ENCODE data around the gene CMC2. TPM values are rescaled to one million over a fixed set of nuclear protein-coding genes. Genes with fewer than 3 reads are reported as not detected.

CMC2 gene
- total RNA-seq, 1 donor = 30.7 TPM

DNA sequence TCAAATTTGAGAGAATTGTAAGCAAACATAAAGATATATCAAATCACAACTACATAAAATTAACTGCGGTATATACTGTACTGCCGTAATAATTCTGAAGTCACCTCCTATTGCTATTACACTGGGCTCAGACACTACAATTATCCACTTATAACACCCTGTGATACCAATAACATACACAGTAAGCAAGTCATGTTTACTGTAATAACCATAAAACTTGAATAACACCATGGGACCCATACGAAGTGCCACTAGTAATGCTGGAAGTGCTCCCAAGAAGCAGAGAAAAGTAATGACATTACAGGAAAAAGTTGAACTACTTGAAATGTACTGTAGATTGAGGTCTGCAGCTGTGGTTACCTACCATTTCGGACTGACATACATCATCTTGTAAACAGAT is 24.0 kb downstream of the CMC2 start:
- DNase-seq (ENCODE audit: low read depth) = no peak
- H3K4me3 ChIP-seq (ENCODE audit: low read depth, low read length) = no peak overlapping the region
- TF ChIP-seq, protein P1, sequence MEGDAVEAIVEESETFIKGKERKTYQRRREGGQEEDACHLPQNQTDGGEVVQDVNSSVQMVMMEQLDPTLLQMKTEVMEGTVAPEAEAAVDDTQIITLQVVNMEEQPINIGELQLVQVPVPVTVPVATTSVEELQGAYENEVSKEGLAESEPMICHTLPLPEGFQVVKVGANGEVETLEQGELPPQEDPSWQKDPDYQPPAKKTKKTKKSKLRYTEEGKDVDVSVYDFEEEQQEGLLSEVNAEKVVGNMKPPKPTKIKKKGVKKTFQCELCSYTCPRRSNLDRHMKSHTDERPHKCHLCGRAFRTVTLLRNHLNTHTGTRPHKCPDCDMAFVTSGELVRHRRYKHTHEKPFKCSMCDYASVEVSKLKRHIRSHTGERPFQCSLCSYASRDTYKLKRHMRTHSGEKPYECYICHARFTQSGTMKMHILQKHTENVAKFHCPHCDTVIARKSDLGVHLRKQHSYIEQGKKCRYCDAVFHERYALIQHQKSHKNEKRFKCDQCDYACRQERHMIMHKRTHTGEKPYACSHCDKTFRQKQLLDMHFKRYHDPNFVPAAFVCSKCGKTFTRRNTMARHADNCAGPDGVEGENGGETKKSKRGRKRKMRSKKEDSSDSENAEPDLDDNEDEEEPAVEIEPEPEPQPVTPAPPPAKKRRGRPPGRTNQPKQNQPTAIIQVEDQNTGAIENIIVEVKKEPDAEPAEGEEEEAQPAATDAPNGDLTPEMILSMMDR (IDR thresholded peaks at IDR 0.05; ENCODE audit: insufficient read depth, low read depth, low read length) = no peak

DNA sequence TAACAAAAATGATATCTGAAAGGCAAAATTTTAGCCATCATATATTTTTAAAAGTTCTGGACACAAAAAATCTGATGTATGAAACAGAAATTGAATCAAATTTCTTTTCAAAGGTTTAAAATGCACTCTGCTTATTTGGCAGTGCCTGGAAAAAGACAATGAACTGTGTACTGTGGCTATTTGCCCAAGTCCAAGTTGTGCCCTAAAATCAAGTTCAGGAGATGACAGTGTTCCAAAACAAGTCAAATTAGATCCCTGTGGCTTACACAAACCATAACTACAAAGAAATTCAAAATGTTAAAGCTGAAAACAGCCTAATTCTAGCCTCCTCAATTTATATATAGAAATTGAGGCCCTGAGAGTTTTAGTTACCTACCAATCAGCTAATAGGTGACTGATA is 25.6 kb downstream of the CMC2 start:
- DNase-seq (ENCODE audit: low read depth) = no peak
- TF ChIP-seq, protein P1 (IDR thresholded peaks at IDR 0.05; ENCODE audit: insufficient read depth, low read depth, low read length) = no peak
- no peak overlapping the region for H3K4me3 ChIP-seq (ENCODE audit: low read depth, low read length)

DNA sequence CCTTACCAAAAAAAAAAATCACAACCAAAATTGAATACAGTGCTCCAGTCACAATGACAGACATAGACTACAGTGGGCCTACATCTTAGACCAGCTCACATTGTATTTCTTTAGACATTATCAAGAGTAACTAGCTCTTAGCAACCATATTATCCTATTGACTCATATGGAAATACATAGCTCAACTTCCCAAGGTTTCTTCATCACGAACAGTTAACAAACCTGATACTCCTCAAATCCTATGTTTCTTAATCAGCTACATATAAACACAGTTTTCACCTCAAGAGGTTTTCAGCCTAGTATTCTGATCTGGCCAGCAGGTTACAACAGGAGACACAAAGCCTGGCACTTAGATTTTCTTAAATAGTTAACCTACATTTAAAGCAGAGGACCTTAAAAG is 29.7 kb downstream of the CMC2 start:
- TF ChIP-seq, protein P1 (IDR thresholded peaks at IDR 0.05; ENCODE audit: insufficient read depth, low read depth, low read length) = no peak
- DNase-seq (ENCODE audit: low read depth) = no peak
- no peak overlapping the region for H3K4me3 ChIP-seq (ENCODE audit: low read depth, low read length)

DNA sequence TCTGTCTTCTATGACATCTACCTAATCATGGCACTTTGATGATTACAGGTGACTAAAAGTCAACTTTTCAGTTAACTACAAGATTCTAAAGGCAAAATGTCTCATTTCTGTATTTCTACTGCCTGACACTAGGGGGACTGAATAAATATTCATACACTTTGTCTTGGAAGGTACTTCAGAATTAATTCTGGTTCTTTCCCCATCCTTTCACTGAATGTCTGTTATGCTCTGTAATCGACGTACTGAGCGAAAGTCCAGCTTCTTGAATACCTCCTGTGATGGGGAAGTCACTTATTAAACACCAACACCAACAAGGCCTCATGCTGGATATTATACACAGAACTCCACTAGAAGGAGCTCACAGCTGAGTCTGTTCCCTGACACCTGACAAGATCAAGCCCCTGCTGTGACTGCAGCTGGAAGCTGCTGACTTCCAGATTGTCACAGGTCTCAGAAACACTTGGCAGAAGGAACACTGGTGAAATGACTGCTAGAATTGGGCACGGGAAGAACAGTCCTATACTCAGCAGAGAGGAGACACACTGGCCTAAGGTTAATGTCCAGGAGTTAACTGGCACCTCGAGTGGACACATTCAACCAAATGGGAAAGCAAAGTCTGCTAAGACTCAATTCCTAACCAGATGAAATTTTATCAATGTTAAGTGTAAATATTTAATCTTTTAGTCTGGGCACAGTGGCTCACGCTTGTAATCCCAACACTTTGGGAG is 31.9 kb downstream of the CMC2 start:
- DNase-seq (ENCODE audit: low read depth) = no peak
- TF ChIP-seq, protein P1 (IDR thresholded peaks at IDR 0.05; ENCODE audit: insufficient read depth, low read depth, low read length) = peak; percentile 63
- H3K4me3 ChIP-seq (ENCODE audit: low read depth, low read length) = no peak overlapping the region

DNA sequence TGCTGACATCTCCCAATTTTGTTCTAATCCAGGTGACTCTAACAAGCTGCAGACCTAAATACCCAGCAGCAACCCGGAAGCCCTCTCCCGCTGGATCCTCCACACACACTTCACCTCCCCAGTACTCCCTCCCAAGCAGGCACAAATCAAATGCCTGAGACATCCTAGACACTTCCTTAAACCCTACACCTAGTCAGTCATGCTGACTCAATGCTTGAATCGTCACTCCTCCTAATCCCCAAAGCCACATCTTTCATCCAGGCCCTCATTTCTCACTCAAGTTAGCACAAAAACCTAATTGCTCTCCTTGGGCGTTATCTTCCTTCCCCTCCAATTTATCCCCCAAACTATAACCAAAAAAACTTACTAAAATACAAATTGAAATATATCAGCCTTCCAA is 32.7 kb downstream of the CMC2 start:
- H3K4me3 ChIP-seq (ENCODE audit: low read depth, low read length) = no peak overlapping the region
- TF ChIP-seq, protein P1 (IDR thresholded peaks at IDR 0.05; ENCODE audit: insufficient read depth, low read depth, low read length) = no peak
- DNase-seq (ENCODE audit: low read depth) = no peak

DNA sequence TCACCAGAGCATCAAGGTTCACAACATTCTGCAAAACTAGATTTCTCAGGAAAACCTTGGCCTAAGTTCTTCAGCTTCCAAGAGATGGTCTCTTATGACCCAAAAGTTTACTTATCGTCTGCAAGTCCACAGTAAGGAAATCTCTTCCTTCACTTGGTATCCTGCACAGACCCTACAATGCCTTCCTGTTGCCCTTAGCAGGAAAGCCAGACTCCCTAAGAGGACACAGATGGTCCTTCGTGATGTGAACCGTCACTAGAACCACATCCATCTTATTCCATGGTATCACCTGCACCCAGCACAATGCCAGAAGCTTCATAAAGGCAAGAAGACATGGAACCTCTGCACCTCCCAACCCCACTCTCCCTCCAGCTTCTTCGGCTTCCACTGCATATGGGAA is 34.1 kb downstream of the CMC2 start:
- no peak overlapping the region for H3K4me3 ChIP-seq (ENCODE audit: low read depth, low read length)
- TF ChIP-seq, protein P1 (IDR thresholded peaks at IDR 0.05; ENCODE audit: insufficient read depth, low read depth, low read length) = no peak
- no peak for DNase-seq (ENCODE audit: low read depth)

DNA sequence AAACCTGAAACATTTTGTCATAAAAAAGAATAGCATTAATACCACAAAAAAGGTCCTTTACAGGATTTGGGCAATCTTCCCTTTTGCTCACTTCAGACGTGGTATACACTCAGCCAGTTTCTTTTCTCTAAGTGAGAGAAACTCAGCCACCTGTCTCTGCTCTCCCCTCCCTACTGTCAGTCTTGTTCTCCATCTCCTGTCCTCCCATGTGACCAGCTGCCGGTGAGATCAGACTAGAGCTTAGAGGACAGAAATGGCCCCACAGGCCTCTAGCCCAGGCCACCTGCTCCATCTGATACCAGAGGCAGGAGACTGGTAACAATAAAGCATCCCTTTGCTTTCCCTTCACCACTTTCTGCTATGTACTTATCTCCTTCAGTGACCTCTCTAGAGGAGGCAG is 34.9 kb downstream of the CMC2 start:
- no peak for DNase-seq (ENCODE audit: low read depth)
- TF ChIP-seq, protein P1 (IDR thresholded peaks at IDR 0.05; ENCODE audit: insufficient read depth, low read depth, low read length) = no peak
- no peak overlapping the region for H3K4me3 ChIP-seq (ENCODE audit: low read depth, low read length)
